Dermis blood vessel endothelial cell (primary cell): ENCODE data around the gene ADGB. TPM values are rescaled to one million over a fixed set of nuclear protein-coding genes. Genes with fewer than 3 reads are reported as not detected.

Experiments
- DNase-seq: peaks from one replicate; pipeline ENCODE4 v3.0.0; 2010
- total RNA-seq: library from RNA; depleted of rRNA; stranded (reverse); fragments of >200 nt; gene quantifications from 2 replicates; pipeline ENCODE4 v1.2.3, GENCODE V29; 2014

Gene ADGB
- total RNA-seq, 1 donor from 2014 or later, result not detected

DNA sequence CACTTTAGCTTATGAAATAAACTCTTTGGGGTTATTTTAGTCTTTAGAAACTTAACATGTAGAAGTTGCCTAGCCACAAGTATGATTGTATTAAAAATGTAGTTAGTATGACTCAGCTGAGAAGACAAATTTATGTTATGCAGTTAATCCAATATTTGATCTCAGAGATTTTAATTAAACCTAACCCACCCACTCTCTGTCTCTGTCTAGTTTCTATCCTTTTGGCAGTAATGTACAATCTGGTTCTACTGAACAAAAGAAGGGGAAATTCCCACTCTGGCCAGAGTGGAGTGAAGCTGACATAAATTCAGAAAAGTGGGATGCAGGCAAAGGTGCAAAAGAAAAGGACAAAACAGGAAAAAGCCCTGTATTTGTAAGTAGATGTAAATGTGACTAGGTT lies 36.4 kb downstream of the ADGB start:
- no peak for DNase-seq

DNA sequence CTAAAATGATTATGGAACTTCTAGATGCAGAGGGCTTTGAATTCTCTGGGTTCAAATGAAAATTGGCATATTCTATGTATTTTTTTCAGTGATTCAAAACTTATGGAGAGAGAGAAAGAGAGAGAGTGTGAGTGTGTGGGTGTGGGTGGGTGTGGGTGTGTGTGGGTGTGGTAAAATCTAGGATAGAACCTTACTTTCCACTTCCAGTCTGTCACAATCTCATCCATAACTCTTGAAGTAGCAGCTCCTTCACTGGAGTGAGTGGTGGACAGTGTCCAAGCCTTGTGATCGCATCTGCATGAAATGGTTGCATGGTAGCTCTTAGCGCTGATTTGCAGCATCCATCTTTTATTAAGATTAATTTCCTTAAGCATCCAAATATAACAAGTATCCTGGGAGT lies 37.7 kb downstream of the ADGB start:
- DNase-seq, result no peak

DNA sequence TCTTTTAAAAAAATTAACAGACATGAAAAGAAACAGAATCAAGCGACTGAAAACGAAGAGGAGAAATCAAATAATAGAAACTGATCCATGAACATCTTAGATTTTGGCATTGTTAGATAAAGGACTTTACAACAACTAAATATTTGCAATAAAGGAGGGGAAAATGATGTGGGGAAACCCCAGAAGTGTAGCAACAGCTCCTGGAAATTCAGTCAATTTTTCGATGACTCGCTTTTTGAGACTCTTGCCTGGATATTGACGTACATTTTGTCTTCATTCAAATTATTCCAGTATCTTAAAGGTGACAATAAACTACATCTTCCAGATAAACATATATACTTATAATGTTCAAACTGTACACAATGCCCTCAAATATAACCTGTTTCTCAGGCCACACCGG lies 44.1 kb downstream of the ADGB start:
- DNase-seq, result no peak

DNA sequence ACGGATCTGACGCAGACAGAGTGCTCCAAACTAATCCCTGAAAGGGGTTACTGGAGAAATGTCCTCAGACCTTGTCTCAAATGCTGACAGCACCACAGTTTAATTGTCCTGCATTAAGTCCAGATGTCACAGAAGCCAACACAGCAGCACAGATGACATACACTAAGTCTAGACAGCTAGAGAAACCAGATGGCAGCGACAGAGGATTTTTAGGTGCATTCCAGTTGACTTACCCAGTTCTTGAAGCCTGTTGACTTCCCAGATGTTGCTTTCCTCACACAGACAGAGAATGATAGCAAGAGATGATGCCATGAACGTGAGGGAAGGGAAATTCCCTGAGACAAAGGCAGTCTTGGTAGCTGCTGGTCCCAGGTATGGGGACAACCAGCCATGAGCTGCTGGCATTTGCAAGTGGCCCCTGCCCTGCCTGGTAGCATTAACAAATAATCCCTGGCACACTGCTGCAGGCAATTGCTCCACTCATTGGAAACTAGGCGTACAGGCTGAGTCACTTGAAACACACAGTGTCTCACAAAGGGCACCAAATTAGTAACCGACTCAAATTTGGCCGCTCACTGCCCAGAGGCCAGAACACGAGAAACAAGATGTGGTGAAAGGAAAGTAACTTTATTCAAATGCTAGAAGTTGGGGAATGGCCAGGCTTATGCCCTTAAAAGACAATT lies 52.2 kb downstream of the ADGB start:
- DNase-seq, result no peak

DNA sequence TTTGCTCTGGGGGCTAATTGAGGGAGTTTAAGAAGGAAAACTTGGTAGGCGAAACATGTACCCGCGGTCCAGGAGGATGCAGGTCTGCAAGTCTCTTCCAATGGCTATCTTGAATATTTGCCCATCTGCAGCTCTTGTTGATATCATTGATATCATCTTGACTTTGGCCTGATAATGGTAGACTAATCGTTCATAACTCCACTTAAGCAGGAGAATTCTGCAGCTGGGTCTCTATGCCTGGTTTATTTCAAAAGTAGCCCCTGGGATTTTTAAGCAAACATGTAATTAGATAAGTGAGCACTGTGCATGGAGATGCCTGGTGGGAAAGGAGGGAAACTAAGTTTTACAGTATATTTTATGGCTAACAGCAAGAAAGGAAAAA lies 52.7 kb downstream of the ADGB start:
- no peak for DNase-seq

DNA sequence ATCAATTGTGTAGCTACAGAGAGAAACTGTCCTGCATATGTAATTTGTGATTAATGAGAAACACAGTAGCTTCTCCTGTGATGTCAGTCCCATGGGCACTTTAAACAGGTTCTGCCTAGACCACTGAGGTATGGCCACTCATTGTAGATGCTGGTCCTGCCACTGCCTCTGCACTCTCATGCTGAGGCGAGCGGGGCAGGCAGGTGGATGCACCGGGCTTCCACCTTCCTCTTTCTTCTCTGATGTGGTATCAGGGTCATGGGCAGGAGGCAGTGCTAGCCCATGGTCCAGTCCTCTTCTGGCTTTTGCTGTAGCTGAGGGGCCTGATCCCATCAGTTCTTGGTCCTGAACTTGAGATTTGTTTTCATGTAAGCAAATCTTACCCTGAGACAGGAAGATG lies 58.7 kb downstream of the ADGB start:
- no peak for DNase-seq

DNA sequence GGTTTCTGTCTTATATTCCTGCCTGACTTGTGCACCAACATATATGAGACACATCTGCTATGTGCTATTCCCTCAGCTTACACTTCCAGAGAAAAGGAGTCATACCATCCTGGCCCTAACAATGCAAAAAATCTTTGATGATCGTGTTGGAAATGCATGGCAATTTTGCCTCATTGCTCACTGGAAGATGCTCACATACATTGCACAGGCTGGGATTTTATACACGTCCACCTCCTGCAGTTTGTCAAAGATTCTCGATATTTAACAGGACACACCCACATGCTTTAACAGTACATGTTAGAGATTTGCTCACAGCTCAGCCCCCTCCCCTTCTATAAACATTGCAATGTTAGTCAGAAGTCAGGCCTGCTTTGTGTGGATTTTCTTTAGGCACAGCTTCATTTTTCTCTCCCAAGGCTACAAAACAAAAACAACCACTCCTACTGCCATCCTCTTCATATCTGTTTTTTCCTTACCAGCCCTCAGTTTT lies 66.1 kb downstream of the ADGB start:
- no peak for DNase-seq

DNA sequence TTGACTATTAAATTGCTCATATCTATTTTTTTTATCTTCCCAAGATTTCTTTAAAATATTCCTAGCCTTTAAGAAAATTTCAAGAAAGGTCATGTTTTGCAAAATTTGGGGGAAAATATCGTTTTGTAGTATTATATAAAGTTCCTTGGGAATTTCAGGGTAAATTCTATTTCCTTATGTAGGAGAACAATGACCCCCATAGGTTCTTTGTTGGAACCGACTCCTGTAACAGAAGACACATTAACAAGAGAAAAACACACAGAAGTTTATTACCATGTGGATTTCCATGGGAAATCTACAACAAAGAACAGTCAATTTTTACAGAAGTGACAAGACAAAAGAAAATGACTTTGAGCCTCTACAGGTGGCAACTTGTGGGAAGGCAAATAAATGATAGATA lies 68.1 kb downstream of the ADGB start:
- no peak for DNase-seq

DNA sequence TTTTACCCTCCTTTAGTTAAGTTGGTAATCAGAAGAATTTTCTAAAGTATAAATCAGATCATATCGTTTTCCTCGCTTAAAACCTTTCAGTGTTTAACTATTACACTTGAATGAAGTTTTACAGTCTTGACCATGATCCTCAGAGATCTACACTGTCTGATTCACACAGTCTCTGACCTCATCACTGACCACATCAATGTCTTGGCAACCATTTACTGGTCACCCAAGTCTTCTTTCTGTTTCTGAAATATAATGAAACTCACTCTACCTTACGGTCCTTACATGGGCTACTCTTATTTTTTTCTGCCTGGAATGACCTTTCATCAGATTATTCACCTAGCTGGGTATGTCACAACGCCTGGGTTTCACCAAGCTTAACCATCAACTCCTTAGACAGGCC lies 71.4 kb downstream of the ADGB start:
- no peak for DNase-seq

DNA sequence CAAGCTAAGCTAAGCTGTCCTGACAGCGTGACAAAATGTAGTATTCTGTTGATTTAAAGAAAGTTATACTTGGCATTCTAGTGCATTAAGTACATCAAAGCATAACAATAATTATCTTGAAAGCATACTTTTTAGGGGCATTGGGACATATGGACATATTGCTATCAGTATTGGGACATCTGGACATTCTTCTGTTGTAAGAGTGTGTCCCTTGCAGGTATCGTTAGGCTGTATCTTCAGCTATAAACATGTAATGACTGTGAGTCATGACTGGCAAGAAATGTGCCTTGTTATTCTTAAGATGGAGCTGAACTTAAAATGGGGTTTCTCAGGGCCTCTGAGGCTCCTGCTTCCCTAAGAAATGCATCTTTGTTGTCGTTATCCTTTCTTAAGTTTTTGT lies 74.3 kb downstream of the ADGB start:
- DNase-seq, result no peak

DNA sequence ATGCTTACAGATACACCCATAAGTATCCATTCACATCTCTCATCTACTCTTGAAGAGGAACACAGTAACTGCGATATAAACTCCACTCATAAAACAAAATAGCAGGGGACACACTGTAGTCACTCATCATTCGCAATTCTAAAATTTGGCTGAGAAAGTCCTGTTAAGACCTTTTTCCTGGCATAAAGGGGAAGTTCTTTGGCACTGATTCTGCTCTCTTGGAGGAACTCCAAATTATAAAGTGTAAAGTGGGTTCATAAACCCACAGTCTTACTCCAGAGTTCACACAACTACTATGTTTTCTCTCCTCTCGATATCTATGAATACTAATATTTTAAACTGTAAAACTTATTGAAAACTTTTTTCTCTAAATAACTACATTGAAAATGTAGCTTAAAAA lies 80.6 kb downstream of the ADGB start:
- DNase-seq, result no peak

DNA sequence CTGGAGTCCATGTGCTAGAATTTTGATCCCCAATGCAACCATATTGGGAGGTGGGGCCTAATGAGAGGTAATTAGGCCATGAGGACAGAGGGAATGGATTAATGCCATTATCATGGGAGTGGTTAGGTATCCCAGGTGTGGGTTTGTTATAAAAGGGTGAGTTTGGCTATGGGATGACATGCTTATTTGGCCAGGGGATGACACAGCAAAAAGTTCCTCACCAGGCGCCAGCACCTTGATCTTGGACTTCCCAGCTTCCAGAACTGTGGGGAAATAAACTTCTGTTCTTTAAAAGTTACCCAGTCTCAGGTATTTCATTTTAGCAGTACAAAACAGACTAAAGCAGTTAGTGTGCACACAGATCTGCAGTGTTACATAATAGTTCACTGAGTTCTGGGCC lies 84.1 kb downstream of the ADGB start:
- DNase-seq, result no peak

DNA sequence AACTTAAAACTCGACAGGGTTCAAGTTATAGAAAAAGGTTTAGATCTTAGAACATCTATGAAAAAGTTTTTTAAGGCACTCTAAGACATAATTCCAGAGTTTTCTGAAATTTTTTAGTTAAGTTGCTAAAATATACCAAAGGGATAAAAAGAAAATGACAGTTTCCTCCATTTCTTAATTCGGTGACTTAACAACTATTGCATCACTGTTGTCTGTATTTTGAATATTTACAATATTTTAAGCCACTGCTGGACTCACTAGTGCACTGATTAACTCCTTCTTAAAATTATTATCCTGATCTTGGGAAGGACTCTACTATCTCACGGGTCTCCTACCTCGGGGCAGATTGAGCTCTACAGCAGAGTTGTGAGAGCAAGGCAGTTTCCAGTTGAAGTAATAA lies 91.0 kb downstream of the ADGB start:
- no peak for DNase-seq

DNA sequence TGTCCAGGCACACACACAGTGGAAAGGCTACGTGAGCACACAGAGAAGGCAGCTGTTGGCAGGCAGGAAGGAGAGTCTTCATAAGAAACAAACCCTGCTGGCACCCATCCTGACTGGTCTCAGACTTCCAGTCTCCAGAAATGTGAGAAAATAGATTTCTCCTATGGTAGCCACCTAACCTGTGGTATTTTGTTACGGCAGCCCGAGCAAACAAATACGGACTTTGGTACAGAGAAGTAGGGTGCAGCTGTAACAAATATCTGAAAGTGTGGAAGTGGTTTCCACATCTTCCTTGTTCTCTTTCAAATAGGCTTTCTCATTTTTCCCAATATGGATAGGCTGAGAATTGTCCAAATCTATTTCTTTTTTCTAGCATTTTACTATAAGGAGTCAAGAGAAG lies 94.6 kb downstream of the ADGB start:
- no peak for DNase-seq

DNA sequence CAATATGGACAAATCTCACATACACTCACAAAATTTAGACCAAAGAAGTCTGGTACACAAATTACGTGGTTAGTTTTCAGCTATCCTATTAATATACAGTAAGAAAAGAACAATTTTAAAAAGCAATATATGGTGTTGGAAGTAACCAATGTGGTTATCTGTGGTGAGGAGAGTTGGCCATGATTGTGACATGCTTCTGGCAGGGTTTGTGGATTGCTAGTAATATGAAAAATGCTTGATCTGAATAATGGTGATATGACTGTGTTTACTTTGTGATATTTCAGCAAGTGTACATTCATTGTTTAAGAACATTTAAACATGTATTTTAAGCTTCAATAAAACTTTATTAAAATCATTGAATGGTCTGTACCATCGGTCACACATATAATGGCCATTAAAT lies 99.1 kb downstream of the ADGB start:
- no peak for DNase-seq

DNA sequence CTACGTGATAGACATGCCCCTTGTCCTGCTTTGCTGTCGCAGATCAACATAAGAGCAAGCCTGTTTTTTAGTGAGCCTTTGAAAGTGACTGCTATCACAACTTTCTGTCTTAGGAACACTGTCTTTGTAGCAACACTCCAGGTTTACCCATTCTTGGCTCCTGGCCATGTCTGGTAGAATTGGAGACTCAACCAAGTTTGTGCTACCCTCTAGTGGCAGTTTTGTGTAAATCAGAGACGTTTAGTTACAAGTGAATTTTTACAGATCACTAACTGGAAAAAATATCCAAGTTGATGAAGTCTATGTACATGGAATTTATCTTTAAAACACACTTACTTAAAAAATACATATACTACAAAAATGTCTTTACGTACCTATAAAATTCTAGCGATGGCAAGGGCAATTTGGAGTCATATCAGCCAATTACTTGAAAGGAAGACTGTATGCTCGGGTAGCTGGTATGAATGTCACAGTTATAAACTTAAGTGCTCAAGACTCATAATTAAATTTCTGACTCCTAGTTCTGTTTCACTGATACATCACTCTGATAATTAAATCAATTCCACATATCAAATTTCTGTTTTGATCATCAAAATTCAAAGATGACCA lies 101.4 kb downstream of the ADGB start:
- peak; percentile 91 for DNase-seq

DNA sequence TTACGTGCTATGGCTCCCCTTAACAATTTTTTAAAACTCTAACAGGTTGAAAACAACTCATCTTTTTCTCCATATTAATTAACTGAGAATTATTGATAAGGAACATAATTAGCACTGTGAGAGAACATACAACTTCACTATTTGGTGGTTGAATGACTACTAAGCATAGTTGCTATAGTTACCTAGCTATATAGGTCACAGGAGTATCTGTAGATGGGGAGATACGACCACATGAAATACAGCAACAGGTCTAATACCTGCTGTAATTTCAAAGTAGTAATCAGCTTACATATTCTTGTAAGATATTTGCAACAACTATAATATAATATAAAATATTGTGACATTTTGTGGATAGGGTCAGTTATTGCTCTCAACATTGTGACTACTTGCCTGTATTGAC lies 102.9 kb downstream of the ADGB start:
- DNase-seq, result no peak

DNA sequence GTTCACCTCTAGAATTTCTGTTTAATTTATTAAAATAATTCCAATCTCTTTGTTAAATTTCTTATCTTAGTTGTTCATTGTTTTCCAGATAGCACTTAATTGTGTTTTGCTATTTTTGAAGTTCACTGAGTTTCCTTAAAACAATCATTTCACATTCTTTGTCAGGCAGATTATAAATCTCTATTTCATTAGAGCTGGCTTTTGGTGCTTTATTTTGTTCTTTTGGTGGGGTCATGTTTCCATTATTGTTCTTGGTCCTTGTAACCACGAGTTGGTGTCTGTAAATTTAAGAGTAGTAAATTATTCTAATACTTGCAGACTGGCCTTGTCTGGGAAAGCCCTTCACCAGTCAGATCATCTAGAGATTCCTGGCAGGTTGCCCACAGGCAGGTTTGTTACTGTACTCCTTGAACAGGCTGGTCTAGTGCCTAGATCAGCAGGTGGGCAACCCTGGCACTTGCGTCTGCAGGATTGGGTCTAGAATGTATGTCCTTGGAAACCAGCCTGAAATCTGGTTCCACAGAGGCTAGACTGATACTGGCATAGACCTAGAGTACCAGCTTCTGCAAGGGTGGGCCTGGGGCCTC lies 110.4 kb downstream of the ADGB start:
- no peak for DNase-seq

DNA sequence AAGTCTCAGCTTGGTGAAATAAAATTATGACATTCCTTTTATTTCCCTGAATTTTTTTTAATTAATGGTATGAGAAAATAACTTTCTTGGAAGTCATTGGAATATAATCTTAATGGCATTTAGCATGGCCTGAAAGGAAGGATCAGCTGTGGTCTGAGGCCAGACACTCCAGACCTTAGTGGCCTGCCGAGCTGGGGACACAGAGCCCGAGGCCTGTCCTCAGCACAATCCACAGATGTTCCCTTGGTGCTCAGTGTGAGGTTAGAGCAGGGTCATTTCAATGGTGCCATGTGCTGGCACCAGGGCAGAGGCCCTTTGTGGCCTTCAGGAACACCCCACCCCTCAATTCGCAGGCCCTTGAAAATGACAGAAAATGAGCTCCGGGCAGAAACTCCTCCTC lies 120.6 kb downstream of the ADGB start:
- DNase-seq, result no peak

DNA sequence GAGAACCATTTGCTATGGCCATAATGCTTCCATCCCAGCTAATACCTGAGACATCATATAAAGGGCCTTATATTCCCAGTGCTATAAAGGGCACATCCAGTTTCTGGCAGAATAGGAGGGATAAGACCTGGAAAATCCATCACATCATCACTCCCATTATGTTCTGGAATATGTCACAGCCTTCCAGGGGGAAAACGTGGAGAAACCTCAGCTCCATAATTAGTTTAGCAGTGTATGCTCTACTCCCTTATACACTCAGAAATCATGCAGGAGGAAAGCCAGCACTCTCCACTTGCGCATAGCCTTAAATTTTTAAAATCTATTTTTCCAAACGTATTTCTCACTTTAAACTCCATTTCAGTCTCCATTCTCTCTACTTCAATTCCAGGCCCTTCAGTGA lies 140.9 kb downstream of the ADGB start:
- DNase-seq, result no peak

DNA sequence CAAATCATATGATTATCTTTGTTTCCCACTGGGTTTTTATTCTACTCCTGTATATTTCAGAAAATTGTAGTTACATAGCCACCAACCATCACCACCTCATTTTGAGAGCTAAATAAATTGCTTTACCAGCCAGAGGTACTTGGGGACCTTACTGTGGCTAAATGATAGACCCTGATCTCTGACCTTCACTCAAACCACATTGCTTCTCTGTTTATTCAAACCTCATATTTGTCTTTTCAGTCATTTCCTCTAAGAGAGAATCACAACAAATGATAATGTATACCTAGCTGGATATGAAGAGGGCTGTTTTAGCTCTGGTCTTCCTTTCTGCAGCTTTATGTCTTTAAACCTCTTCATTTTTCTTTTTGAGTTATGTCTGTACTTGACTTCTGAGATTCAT lies 142.8 kb downstream of the ADGB start:
- peak; percentile 23 for DNase-seq

DNA sequence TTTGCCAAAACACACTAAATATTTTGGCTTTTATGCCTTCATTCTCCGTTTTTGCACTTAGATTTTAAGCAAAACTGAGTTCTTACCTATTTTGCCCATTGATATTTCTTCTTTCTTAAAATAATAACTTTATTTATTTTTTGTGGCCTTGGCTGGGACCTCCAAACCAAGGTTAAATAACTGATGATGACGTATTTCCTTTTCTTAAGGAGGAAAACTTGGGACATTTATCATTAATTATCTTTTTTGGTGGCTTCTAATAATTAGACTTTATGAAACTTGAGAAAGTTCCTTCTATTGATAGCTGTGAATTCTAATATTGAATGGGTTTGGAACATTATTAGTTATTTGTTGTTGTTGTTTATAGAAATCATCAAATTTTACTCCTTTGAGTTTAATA lies 154.5 kb downstream of the ADGB start:
- DNase-seq, result no peak

DNA sequence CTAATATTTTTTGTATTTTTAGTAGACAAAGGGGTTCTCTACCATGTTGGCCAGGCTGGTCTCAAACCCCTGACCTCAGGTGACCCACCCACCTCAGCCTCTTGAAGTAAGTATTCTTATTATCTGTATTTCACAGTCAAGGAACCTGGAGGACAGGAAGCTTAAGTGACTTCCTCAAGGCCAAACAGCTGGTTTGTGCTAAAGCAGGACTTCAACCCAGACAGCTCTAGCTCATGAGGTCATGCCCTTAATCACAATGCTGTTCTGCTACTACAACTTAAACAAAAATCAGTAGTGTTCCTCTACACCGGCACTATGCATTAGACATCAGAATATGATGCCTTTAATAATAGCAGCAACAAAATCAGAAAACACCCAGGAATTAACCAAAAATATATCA lies 168.9 kb downstream of the ADGB start:
- peak; percentile 17 for DNase-seq

DNA sequence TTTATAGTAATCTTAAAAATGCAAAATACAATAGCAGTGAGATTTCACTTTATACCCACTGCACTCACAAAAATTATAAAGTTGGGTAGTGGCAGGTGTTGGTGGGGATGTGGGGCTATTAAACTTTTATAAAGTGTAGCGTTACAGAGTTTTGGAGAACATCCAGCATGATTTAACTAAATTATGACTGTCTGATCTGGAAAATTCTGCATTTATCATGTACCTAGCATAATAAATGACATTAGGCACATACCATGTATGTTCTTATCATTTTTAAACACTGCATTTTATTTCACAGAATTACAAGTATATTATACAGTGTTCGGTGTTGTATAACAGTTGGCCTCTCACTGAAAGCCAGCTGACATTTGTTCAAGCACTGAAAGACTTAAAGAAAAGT lies 169.9 kb downstream of the ADGB start:
- DNase-seq, result no peak
